GM18519 (cell line): Measurements from ENCODE around the gene CEP68.
"Not testable (repeated sequence)": the region's sequence is repeated elsewhere in the genome, so short reads cannot be mapped to it uniquely, and the experiment has no call there.

Source experiments
- ATAC-seq: cut with Tn5 transposase; IDR thresholded peaks from one replicate; pipeline ENCODE4 v1.9.1; 2021; ENCODE audit warnings: mild to moderate bottlenecking, moderate library complexity; ENCODE audit not compliant: unreplicated experiment, low FRiP score

CEP68 gene

GRCh38 chr2:65077898-65078297 lies 21.7 kb downstream of the CEP68 start:
- no peak for ATAC-seq

GRCh38 chr2:65079017-65079416 lies 22.8 kb downstream of the CEP68 start:
- ATAC-seq: no peak

GRCh38 chr2:65081232-65081685 lies 25.0 kb downstream of the CEP68 start:
- no peak for ATAC-seq

DNA sequence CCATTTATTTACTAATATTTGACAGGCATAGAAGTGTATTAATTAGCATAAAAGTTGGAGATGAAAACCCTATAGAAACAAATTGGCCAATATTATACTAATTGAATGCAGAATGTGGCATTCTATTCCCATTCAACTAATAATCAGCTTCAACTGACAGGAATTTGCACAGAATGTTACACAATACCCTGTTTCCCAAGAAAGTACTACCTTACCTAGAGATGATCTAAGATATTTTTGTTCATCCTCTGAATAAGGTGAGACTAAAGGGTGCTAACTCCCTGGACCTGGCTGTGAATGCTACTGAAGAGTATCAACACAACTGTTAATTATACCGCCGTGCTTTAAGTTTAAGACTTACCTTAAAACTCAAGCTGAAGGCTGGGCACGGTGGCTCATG lies 28.9 kb downstream of the CEP68 start:
- no peak for ATAC-seq

DNA sequence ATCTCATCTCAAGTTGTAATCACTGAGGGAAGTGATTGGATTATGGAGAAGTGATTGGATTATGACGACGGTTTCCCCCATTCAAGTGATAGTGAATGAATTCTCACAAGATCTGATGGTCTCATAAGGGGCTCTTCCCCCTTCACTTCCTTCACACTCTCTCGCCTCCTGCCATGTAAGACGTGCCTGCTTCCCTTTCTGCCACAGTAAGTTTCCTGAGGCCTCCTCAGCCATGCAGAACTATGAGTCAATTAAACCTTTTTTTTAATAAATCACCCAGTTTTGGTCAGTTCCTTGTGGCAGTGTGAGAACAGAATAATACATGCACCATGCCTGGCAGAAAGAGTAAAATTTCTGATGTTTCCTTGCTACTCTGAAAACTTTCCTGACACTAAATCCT lies 36.6 kb downstream of the CEP68 start:
- no peak for ATAC-seq

GRCh38 chr2:65093211-65093610 lies 37.0 kb downstream of the CEP68 start:
- ATAC-seq: no peak

GRCh38 chr2:65096948-65097347 lies 40.7 kb downstream of the CEP68 start:
- no peak for ATAC-seq

GRCh38 chr2:65097844-65098243 lies 41.6 kb downstream of the CEP68 start:
- ATAC-seq: no peak

- ATAC-seq: no peak
Observed at GRCh38 chr2:65098741-65099140, 42.5 kb downstream of the CEP68 start.

DNA sequence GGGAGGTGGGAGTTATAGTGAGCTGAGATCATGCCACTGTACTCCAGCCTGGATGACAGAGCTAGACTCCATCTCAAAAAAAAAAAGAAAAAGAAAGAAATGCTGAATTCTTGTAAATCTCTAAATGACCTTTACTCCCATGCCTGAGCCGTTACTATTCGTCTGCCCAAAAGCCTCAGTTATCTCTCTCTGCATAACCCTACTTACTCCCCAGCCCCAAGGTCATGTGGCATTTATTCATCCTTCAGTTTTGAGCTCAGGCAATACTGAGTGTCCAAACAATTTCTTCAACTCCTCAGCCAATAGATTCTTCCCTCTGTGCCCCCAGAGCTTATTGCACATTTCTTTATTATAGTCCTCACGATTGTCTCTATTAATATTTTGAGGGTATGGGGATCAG lies 44.9 kb downstream of the CEP68 start:
- ATAC-seq: no peak

- ATAC-seq: no peak
Observed at GRCh38 chr2:65103013-65103715, 46.9 kb downstream of the CEP68 start.

DNA sequence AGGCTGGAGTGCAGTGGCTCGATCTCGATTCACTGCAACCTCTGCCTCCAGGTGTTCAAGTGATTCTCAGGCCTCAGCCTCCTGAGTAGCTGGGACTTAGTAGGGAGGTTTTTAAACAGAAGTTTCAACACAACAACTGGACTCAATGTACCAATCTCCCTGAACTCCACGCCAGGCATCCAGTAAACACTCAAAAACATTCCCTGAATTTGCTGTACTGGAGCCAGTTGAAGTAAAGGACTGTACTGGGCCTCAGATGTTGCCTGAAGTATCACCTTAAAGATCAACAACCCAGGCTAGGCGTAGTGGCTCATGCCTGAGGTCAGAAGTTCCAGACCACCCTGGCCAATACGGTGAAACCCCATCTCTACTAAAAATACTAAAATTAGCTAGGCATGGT lies 51.3 kb downstream of the CEP68 start:
- ATAC-seq: no peak

DNA sequence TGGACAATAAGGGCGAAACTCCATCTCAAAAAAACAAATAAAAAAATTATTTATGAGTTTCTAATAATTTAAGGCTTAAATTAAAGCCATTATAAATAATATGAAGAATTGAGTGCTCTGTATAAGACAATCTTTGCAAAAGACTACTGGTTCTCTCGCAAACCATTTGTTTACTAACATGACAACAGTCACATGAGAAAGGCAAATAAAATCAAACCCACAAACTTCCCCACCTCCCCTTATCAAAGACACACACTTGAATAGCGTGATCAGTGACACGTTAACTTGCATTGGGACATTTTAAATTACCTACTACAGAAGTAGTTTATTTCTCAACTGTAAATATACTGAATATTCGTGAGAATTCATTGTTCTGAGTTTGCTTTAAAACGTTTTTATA lies 52.6 kb downstream of the CEP68 start:
- ATAC-seq: no peak

DNA sequence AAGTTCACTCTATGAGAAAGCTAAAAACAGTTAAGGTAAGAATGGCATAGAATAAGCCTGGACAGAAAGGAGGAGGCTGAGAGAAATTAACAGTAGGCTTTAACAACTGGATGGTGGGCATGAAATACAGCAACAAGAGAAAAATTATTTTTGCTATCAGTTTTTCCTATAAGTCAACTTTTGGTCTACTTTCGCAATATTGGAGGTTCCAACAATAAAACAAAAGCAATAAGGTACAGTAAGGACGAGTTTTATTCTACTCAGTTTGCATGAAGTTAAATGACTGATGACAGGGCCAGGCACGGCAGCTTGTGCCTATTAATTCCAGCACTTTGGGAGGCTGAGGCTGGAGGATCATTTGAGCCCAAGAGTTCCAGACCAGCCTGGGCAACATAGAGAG lies 56.4 kb downstream of the CEP68 start:
- ATAC-seq: no peak

GRCh38 chr2:65113229-65113628 lies 57.0 kb downstream of the CEP68 start:
- ATAC-seq: no peak

- ATAC-seq: no peak
Observed at GRCh38 chr2:65113816-65114215, 57.6 kb downstream of the CEP68 start.

- ATAC-seq: no peak
Observed at GRCh38 chr2:65114921-65115320, 58.7 kb downstream of the CEP68 start.

DNA sequence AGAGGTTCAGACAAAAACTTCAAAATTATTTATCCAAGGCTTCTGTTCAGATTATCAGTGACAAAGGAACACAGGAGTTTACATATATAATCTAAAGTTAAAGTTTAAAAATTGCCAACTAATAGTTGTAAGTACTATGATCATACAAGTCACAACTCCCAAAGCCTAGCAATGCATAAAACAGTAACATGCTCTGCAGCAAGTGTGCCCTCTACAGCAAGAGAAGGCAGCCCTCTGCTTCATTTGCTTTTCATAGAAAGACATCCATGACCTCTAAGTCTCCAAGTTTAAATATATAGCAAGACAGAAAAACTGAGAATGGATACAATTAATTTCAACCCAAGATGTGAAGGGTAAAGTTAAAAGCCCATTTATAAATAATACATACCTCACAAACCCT lies 60.4 kb downstream of the CEP68 start:
- ATAC-seq: no peak

DNA sequence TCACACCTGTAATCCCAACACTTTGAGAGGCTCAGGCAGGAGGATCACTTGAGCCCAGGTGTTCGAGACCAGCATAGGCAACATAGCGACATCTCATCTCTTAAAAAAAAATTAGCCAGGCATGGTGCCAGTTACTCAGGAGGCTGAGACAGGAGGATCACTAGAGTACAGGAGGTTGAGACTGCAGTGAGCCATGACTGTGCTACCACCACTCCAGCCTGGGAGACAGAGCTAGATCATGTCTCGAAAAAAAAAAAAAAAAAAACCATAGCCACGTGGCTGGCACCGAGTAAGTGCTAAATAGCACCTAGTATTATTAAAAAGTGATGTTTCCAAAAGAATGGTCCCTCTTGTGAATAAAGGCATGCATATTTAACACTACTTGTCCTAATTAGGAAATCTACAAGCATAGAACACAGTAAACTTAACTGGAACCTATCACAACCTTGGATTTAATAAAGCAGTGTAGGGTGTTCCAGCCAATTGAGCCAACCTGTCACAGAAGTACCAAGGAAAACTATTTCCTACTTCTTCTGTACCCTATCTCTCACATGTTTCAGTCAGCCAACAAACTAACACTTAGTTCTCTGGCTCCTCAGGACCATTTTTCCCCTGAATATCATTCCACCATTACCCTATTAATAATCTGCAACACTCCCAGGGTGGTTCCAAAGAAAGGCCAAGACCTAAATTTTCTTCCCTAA lies 64.9 kb downstream of the CEP68 start:
- no peak for ATAC-seq

GRCh38 chr2:65122313-65122712 lies 66.1 kb downstream of the CEP68 start:
- ATAC-seq: no peak

DNA sequence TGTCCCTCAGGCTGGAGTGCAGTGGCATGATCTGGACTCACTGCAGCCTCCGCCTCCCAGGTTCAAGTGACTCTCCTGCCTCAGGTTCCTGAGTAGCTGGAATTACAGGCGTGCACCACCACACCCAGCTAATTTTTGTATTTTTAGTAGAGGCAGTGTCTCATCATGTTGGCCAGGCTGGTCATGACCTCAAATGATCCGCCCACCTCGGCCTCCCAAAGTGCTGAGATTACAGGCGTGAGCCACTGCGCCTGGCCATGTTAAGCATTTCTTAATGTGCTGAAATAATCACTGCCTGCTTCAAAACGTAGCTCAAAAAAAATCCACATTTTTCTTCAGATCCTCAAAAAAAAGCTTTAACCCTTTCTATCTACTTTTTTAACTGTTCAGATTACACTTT lies 69.2 kb downstream of the CEP68 start:
- ATAC-seq: not testable (repeated sequence)
